Glutamatergic neuron (in vitro differentiated cells): Measurements from ENCODE around the gene CYP27A1. TPM values are rescaled to one million over a fixed set of nuclear protein-coding genes. Genes with fewer than 3 reads are reported as not detected.

Experiments used
- DNase-seq: peaks from one replicate; pipeline ENCODE4 v3.0.0; 2022
- H3K27ac Mint-ChIP-seq: one replicate; pipeline ENCODE4 v1.8.0; 2020; ENCODE audit warnings: mild to moderate bottlenecking, mixed read lengths, inconsistent platforms; ENCODE audit not compliant: unreplicated experiment
- H3K27me3 Mint-ChIP-seq: one replicate; pipeline ENCODE4 v1.8.0; 2020; ENCODE audit warnings: mild to moderate bottlenecking, moderate library complexity, mixed read lengths, inconsistent platforms; ENCODE audit not compliant: unreplicated experiment
- H3K36me3 Mint-ChIP-seq: one replicate; pipeline ENCODE4 v1.8.0; 2020; ENCODE audit warnings: mild to moderate bottlenecking, mixed read lengths, inconsistent platforms; ENCODE audit not compliant: unreplicated experiment
- H3K4me1 Mint-ChIP-seq: one replicate; pipeline ENCODE4 v1.8.0; 2020; ENCODE audit warnings: mild to moderate bottlenecking, low read depth, mixed read lengths, inconsistent platforms; ENCODE audit not compliant: unreplicated experiment
- H3K4me3 Mint-ChIP-seq: one replicate; pipeline ENCODE4 v1.8.0; 2020; ENCODE audit warnings: mild to moderate bottlenecking, mixed read lengths, inconsistent platforms; ENCODE audit not compliant: unreplicated experiment
- H3K9me3 Mint-ChIP-seq: one replicate; pipeline ENCODE4 v1.8.0; 2020; ENCODE audit warnings: mild to moderate bottlenecking, moderate library complexity, mixed read lengths, inconsistent platforms; ENCODE audit not compliant: unreplicated experiment
- long read RNA-seq: library from polyadenylated mRNA; unstranded; transcript quantifications from one replicate; pipeline ENCODE4 v2.0.0, GENCODE V29; 2020; ENCODE audit not compliant: unreplicated experiment
- total RNA-seq: library from RNA; stranded (reverse); fragmentation: NEBNext Ultra II Directional; extraction: Animal tissue kit (Norgen Biotek cat#: 25700); gene quantifications from one replicate; pipeline ENCODE4 v1.2.1, GENCODE V29; 2021; ENCODE audit not compliant: unreplicated experiment
- TF ChIP-seq, protein P1 (sequence below): fragments of 200-600 bp; sonication (generic); IDR thresholded peaks from one replicate; pipeline ENCODE4 v1.5.0; 2021; ENCODE audit not compliant: partially characterized antibody, unreplicated experiment

CYP27A1 gene
- 0.98 TPM for total RNA-seq
- long read RNA-seq, partial matches to known transcripts = 0 of 3 reads
- long read RNA-seq, other reads (novel, unspliced or antisense) = 0 of 3 reads

- Mint-ChIP-seq H3K27me3 (peaks cover 13% of the 10 kb centered on the region), H3K4me3 (peak within 1 kb of the TSS; percentile 81), H3K36me3 (peaks cover 10% of the 10 kb centered on the region), H3K9me3 (peaks cover 6% of the 10 kb centered on the region), H3K27ac (no peak within 1 kb of the TSS), H3K4me1 (peaks cover 2% of the 10 kb centered on the region)
- DNase-seq = peak; percentile 50
- TF ChIP-seq, protein P1, sequence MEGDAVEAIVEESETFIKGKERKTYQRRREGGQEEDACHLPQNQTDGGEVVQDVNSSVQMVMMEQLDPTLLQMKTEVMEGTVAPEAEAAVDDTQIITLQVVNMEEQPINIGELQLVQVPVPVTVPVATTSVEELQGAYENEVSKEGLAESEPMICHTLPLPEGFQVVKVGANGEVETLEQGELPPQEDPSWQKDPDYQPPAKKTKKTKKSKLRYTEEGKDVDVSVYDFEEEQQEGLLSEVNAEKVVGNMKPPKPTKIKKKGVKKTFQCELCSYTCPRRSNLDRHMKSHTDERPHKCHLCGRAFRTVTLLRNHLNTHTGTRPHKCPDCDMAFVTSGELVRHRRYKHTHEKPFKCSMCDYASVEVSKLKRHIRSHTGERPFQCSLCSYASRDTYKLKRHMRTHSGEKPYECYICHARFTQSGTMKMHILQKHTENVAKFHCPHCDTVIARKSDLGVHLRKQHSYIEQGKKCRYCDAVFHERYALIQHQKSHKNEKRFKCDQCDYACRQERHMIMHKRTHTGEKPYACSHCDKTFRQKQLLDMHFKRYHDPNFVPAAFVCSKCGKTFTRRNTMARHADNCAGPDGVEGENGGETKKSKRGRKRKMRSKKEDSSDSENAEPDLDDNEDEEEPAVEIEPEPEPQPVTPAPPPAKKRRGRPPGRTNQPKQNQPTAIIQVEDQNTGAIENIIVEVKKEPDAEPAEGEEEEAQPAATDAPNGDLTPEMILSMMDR = no peak
These were observed at the start of gene CYP27A1 for GRCh38 chr2:218781691-218782527. TSS of gene CYP27A1 (plus strand) at chr2:218782147. CDS start at chr2:218782183, 36 bp downstream.

DNA sequence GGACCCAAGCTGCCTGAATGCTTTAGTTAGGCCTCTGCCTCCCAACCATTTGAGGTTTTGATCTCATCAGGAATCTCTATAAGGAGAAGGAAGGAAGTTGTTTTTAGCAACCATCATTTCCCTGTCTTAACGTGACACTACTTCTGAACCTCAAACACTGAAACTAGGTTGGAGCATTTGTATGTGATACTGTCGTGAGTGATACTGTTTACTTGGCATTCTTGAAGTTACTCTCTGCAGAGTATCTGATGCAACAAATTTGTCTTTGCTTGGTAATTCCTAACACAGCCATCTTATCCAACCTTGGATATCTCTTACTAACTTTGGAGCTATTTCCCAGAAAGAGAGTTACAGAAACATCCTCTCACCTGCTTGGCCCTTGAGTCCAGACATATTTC, 49.2 kb upstream of the CYP27A1 start:
- no peak overlapping the region for H3K4me3 Mint-ChIP-seq

GRCh38 chr2:218733171-218734021, 48.6 kb upstream of the CYP27A1 start:
- no peak overlapping the region for H3K4me3 Mint-ChIP-seq
- no peaks in the 10 kb centered on the region for H3K4me1 Mint-ChIP-seq
- no peaks in the 10 kb centered on the region for H3K36me3 Mint-ChIP-seq
- no peaks in the 10 kb centered on the region for H3K27me3 Mint-ChIP-seq
- no peak for DNase-seq
- TF ChIP-seq, protein P1 = no peak
- no peak overlapping the region for H3K27ac Mint-ChIP-seq
- H3K9me3 Mint-ChIP-seq = no peaks in the 10 kb centered on the region

More for the DNA sequence above, 49.2 kb upstream of the CYP27A1 start:
- DNase-seq = no peak
- TF ChIP-seq, protein P1 = no peak
- Mint-ChIP-seq H3K4me1 (no peaks in the 10 kb centered on the region), H3K36me3 (peaks cover 3% of the 10 kb centered on the region), H3K27ac (no peak overlapping the region), H3K27me3 (peaks cover under 1% of the 10 kb centered on the region), H3K9me3 (peaks cover under 1% of the 10 kb centered on the region)

DNA sequence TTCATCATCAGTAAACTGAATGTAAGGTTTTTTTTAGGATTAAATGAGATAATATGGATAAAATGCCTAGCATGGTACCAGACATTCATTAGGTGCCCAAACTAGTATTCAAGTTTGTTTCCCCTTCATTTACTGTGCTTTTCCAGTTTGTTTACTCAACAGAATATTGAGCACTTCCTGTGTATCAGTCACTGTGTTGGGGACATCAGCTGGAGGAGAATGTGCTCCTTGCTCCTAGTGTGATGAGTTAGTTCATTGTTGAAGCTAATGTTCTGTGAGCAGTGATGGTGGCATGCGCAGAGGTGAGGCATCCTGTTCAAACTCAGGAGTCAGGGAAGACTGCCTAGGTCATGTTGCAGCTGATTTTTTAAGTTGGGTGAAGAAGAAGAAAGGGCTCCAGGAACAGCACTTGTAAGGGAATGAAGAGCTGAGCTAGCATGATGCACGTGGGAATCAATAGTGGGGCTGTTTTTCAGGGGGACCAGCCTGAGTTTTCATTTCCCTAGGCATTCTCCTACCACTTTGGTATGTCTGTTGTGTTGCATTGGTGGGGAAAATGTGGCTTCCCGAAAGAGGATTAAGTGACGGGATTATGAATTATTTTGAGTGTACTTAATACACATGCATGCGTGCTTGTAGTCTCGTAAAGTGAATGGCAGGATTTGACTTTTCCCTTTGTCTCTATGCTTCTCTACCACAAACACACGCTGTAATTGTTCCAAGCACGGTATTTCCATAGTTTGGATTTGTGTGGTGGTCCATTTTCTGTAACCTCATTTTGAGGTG, 47.6 kb upstream of the CYP27A1 start:
- Mint-ChIP-seq H3K4me1 (no peaks in the 10 kb centered on the region), H3K9me3 (no peaks in the 10 kb centered on the region), H3K4me3 (no peak overlapping the region), H3K36me3 (no peaks in the 10 kb centered on the region), H3K27ac (no peak overlapping the region), H3K27me3 (no peaks in the 10 kb centered on the region)
- no peak for DNase-seq
- TF ChIP-seq, protein P1 = no peak
